Right lobe of liver (tissue), 4 donors: ENCODE measurements around the gene RFX4.

Experiments
- CTCF ChIP-seq, 4 donors: fragments of 200-600 bp in 3 of 4; fragments of 450-650 bp in 1 of 4; IDR thresholded peaks; one replicate each; pipeline versions ENCODE4 v1.5.1 to v1.8.0; 2016 to 2022; ENCODE audit warnings: antibody characterized with exemption in 4 of 4, mild to moderate bottlenecking in 2 of 4
- POLR2A ChIP-seq: fragments of 450-650 bp; IDR thresholded peaks from one replicate; pipeline ENCODE4 v1.6.1; 2017; ENCODE audit warnings: antibody characterized with exemption, mild to moderate bottlenecking
- donor health status: DM: no; HTN: no; CAD: no.
- donor health status: DM: no; HTN: no; CAD: no.
- donor health status: DM: no; HTN: yes; CAD: no.

GRCh38 chr12:106724934-106725333 is 142.1 kb downstream of the RFX4 start:
- TF ChIP-seq POLR2A (no peak), CTCF (IDR thresholded peaks at IDR 0.05) (no peak)
